SK-N-SH treated with all-trans-retinoic acid at 6 μM for 48 hours (cell line): ENCODE results near the gene TSPAN9.

ENCODE experiments used
- ATAC-seq: fragments of 200-7000 bp; cut with Tn5 transposase; 3 replicates; pipeline ENCODE4 v1.9.1; 2020; ENCODE audit warnings: mild to moderate bottlenecking, moderate library complexity
- ARNTL ChIP-seq: fragments of 450-650 bp; formaldehyde crosslinking; IDR thresholded peaks from 2 replicates; pipeline ENCODE4 v1.5.0; 2020; ENCODE audit warnings: low read depth, mild to moderate bottlenecking, moderate library complexity, borderline replicate concordance
- CREB5 ChIP-seq: fragments of 250-450 bp; sonication (Bioruptor Pico); IDR thresholded peaks from 2 replicates; pipeline ENCODE4 v1.5.1; 2020; ENCODE audit warnings: low read depth, mild to moderate bottlenecking, moderate library complexity
- CSRNP3 ChIP-seq: fragments of 250-450 bp; sonication (Bioruptor Pico); IDR thresholded peaks from 2 replicates; pipeline ENCODE4 v1.5.1; 2021; ENCODE audit warnings: mild to moderate bottlenecking, moderate library complexity
- ESRRG ChIP-seq: fragments of 250-450 bp; sonication (Bioruptor Pico); IDR thresholded peaks from 2 replicates; pipeline ENCODE4 v1.6.1; 2021; ENCODE audit warnings: mild to moderate bottlenecking
- GLIS3 ChIP-seq: fragments of 250-450 bp; sonication (Bioruptor Pico); IDR thresholded peaks from 2 replicates; pipeline ENCODE4 v1.5.0; 2020; ENCODE audit warnings: mild to moderate bottlenecking, moderate library complexity
- ISL1 ChIP-seq: fragments of 250-450 bp; sonication (Bioruptor Pico); IDR thresholded peaks from 2 replicates; pipeline ENCODE4 v2.1.2; 2022; ENCODE audit warnings: mild to moderate bottlenecking, moderate library complexity
- OSR1 ChIP-seq: fragments of 250-450 bp; sonication (Bioruptor Pico); IDR thresholded peaks from 2 replicates; pipeline ENCODE4 v1.8.0; 2022; ENCODE audit warnings: moderate library complexity, mild to moderate bottlenecking, inconsistent platforms
- PPARA ChIP-seq: fragments of 250-450 bp; sonication (Bioruptor Pico); IDR thresholded peaks from 2 replicates; pipeline ENCODE4 v1.5.0; 2020; ENCODE audit warnings: mild to moderate bottlenecking, borderline replicate concordance
- RARB ChIP-seq: fragments of 250-450 bp; sonication (Bioruptor Pico); IDR thresholded peaks from 2 replicates; pipeline ENCODE4 v1.8.0; 2021; ENCODE audit warnings: mild to moderate bottlenecking, moderate library complexity
- SNAI2 ChIP-seq: fragments of 250-450 bp; sonication (Bioruptor Pico); IDR thresholded peaks from 2 replicates; pipeline ENCODE4 v1.5.0; 2020; ENCODE audit warnings: mild to moderate bottlenecking, moderate library complexity
- TCF4 ChIP-seq: fragments of 250-450 bp; sonication (Bioruptor Pico); IDR thresholded peaks from 2 replicates; pipeline ENCODE4 v1.8.0; 2021; ENCODE audit warnings: mild to moderate bottlenecking, moderate library complexity, borderline replicate concordance
- TOX ChIP-seq: fragments of 250-450 bp; sonication (Bioruptor Pico); IDR thresholded peaks from 2 replicates; pipeline ENCODE4 v1.8.0; 2021; ENCODE audit warnings: mild to moderate bottlenecking, moderate library complexity, borderline replicate concordance
- TSHZ2 ChIP-seq: fragments of 250-450 bp; sonication (Bioruptor Pico); IDR thresholded peaks from 2 replicates; pipeline ENCODE4 v1.5.0; 2020; ENCODE audit warnings: mild to moderate bottlenecking, moderate library complexity
- ZFP3 ChIP-seq: fragments of 250-450 bp; sonication (Bioruptor Pico); IDR thresholded peaks from 2 replicates; pipeline ENCODE4 v1.5.0; 2020; ENCODE audit warnings: mild to moderate bottlenecking, moderate library complexity
- ZFP30 ChIP-seq: fragments of 450-650 bp; formaldehyde crosslinking; IDR thresholded peaks from 2 replicates; pipeline ENCODE4 v1.5.0; 2022; ENCODE audit warnings: mild to moderate bottlenecking, moderate library complexity
- ZNF70 ChIP-seq: fragments of 450-650 bp; formaldehyde crosslinking; IDR thresholded peaks from 2 replicates; pipeline ENCODE4 v1.5.0; 2020; ENCODE audit warnings: mild to moderate bottlenecking, moderate library complexity
- ZNF8 ChIP-seq: fragments of 450-650 bp; formaldehyde crosslinking; IDR thresholded peaks from 2 replicates; pipeline ENCODE4 v1.5.0; 2020; ENCODE audit warnings: mild to moderate bottlenecking, moderate library complexity
- TF ChIP-seq, protein P1 (sequence below): fragments of 250-450 bp; sonication (Bioruptor Pico); IDR thresholded peaks from 2 replicates; pipeline ENCODE4 v1.8.0; 2020; ENCODE audit warnings: mild to moderate bottlenecking, moderate library complexity, borderline replicate concordance
- TF ChIP-seq, protein P2 (sequence below): fragments of 250-450 bp; sonication (Bioruptor Pico); IDR thresholded peaks from 2 replicates; pipeline ENCODE4 v1.8.0; 2021; ENCODE audit warnings: low read depth, mild to moderate bottlenecking, moderate library complexity, borderline replicate concordance

Gene TSPAN9

GRCh38 chr12:3137268-3137781 lies 60.1 kb downstream of the TSPAN9 start:
- TF ChIP-seq, protein P1, sequence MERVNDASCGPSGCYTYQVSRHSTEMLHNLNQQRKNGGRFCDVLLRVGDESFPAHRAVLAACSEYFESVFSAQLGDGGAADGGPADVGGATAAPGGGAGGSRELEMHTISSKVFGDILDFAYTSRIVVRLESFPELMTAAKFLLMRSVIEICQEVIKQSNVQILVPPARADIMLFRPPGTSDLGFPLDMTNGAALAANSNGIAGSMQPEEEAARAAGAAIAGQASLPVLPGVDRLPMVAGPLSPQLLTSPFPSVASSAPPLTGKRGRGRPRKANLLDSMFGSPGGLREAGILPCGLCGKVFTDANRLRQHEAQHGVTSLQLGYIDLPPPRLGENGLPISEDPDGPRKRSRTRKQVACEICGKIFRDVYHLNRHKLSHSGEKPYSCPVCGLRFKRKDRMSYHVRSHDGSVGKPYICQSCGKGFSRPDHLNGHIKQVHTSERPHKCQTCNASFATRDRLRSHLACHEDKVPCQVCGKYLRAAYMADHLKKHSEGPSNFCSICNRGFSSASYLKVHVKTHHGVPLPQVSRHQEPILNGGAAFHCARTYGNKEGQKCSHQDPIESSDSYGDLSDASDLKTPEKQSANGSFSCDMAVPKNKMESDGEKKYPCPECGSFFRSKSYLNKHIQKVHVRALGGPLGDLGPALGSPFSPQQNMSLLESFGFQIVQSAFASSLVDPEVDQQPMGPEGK (CRISPR knock-in tag), result no peak
- no peak for TF ChIP-seq SNAI2
- no peak for TF ChIP-seq ZNF70 (CRISPR knock-in tag)
- TF ChIP-seq ZFP30 (CRISPR knock-in tag), result no peak
- no peak for TF ChIP-seq PPARA (CRISPR knock-in tag)
- TF ChIP-seq ARNTL (CRISPR knock-in tag), result no peak
- TF ChIP-seq ESRRG, result no peak
- peak; percentile 14; the same call in 2 of the 3 replicates for ATAC-seq

DNA sequence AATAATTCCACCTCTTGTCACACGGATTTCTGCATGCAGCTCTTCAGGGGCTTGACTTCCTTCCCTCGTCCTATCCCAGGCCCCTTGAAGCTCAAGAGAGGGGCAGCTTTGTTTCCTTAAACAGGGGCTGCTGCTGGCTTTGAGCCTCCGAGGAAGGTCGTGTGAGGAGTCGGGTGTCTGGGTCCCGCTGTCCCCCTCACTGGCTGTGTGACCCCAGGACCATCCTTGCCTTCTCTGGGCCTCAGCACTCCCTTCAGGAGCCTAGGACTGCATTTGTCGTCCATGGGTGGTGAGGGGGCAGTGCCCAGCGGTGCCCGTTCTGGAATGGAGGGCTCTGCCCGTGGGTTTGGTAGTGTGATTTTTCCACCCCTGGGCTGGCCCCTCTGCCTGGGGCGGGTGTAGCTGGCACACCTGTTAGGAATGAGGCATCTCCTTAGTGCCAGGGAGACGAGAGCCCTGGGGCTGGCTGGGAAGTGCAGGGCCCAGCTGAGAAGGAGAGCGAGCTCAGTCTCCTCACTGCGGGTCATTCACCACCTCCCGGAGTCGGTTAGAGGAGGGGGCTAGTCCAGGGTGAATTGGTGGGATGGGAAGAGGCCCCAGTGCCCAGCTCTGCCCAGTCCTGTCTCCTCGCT lies 60.8 kb downstream of the TSPAN9 start:
- ATAC-seq, result no peak

GRCh38 chr12:3138941-3139511 lies 61.8 kb downstream of the TSPAN9 start:
- ATAC-seq, result no peak
- TF ChIP-seq ZNF8 (CRISPR knock-in tag) (no peak), PPARA (CRISPR knock-in tag) (no peak), TCF4 (CRISPR knock-in tag) (no peak), ZFP30 (CRISPR knock-in tag) (no peak), OSR1 (CRISPR knock-in tag) (no peak), CREB5 (no peak), CSRNP3 (CRISPR knock-in tag) (no peak), ZNF70 (CRISPR knock-in tag) (no peak), TSHZ2 (CRISPR knock-in tag) (no peak)

More for the DNA sequence above, 60.8 kb downstream of the TSPAN9 start:
- no peak for TF ChIP-seq ZFP3
- TF ChIP-seq GLIS3 (CRISPR knock-in tag), result no peak
- no peak for TF ChIP-seq CREB5
- TF ChIP-seq ZFP30 (CRISPR knock-in tag), result no peak
- TF ChIP-seq TOX (CRISPR knock-in tag), result no peak
- no peak for TF ChIP-seq ISL1 (CRISPR knock-in tag)
- no peak for TF ChIP-seq TSHZ2 (CRISPR knock-in tag)
- TF ChIP-seq RARB, result no peak
- no peak for TF ChIP-seq ARNTL (CRISPR knock-in tag)
- TF ChIP-seq, protein P2, sequence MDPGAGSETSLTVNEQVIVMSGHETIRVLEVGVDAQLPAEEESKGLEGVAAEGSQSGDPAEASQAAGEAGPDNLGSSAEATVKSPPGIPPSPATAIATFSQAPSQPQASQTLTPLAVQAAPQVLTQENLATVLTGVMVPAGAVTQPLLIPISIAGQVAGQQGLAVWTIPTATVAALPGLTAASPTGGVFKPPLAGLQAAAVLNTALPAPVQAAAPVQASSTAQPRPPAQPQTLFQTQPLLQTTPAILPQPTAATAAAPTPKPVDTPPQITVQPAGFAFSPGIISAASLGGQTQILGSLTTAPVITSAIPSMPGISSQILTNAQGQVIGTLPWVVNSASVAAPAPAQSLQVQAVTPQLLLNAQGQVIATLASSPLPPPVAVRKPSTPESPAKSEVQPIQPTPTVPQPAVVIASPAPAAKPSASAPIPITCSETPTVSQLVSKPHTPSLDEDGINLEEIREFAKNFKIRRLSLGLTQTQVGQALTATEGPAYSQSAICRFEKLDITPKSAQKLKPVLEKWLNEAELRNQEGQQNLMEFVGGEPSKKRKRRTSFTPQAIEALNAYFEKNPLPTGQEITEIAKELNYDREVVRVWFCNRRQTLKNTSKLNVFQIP, result no peak
